SU-DHL-6 (cell line): ENCODE measurements around the gene DES.

ENCODE experiments used
- H2AFZ ChIP-seq: fragments of 200-600 bp; sonication (generic); 2 replicates; pipeline ENCODE4 v1.6.1; 2014; ENCODE audit warnings: low read depth, mild to moderate bottlenecking, moderate library complexity, mixed read lengths, antibody characterized with exemption, low read length; ENCODE audit not compliant: severe bottlenecking
- H3F3A ChIP-seq: fragments of 200-600 bp; shearing (Covaris generic); 2 replicates; pipeline ENCODE4 v1.6.0; 2016; ENCODE audit warnings: antibody characterized with exemption, mild to moderate bottlenecking; ENCODE audit not compliant: insufficient read depth
- H3K27ac ChIP-seq: fragments of 200-600 bp; sonication (generic); 2 replicates; pipeline ENCODE4 v1.5.1; 2016; ENCODE audit warnings: low read depth, mild to moderate bottlenecking, low read length, moderate library complexity, mixed read lengths
- H3K27me3 ChIP-seq: fragments of 200-600 bp; sonication (generic), shearing (Covaris generic); 2 replicates; pipeline ENCODE4 v1.6.0; 2014; ENCODE audit warnings: mild to moderate bottlenecking, low read length
- H3K36me3 ChIP-seq: fragments of 200-600 bp; sonication (generic); 2 replicates; pipeline ENCODE4 v1.6.1; 2014; ENCODE audit warnings: mild to moderate bottlenecking, low read length, mixed read lengths
- H3K4me2 ChIP-seq: fragments of 300-600, 200-600 bp; shearing (Covaris generic), sonication (generic); 2 replicates; pipeline ENCODE4 v1.6.0; 2014; ENCODE audit warnings: low read length, low read depth, mild to moderate bottlenecking; ENCODE audit not compliant: poor library complexity, severe bottlenecking
- H3K4me3 ChIP-seq: fragments of 200-600 bp; sonication (generic); 2 replicates; pipeline ENCODE4 v1.5.1; 2014; ENCODE audit warnings: antibody characterized with exemption, low read length, mild to moderate bottlenecking, mixed read lengths; ENCODE audit not compliant: insufficient read depth, poor library complexity, severe bottlenecking
- H3K79me2 ChIP-seq: fragments of 200-600 bp; sonication (generic); 2 replicates; pipeline ENCODE4 v1.6.1; 2014; ENCODE audit warnings: mild to moderate bottlenecking, low read length, moderate library complexity; ENCODE audit not compliant: insufficient read depth
- H3K9ac ChIP-seq: fragments of 200-600 bp; sonication (generic); 2 replicates; pipeline ENCODE4 v1.7.0; 2014; ENCODE audit warnings: mild to moderate bottlenecking, low read length
- H3K9me2 ChIP-seq: fragments of 200-600 bp; sonication (generic); replicated peaks from 2 replicates; pipeline ENCODE4 v1.6.1; 2014; ENCODE audit warnings: low read length; ENCODE audit not compliant: insufficient read depth
- H3K9me3 ChIP-seq: fragments of 200-600 bp; sonication (generic); 2 replicates; pipeline ENCODE4 v1.6.1; 2014; ENCODE audit warnings: low read length, mixed read lengths; ENCODE audit not compliant: insufficient read depth
- H4K20me1 ChIP-seq: fragments of 200-600 bp; sonication (generic); 2 replicates; pipeline ENCODE4 v1.6.1; 2014; ENCODE audit warnings: low read depth, mild to moderate bottlenecking, antibody characterized with exemption, low read length, moderate library complexity, mixed read lengths
- CTCF ChIP-seq: fragments of 200-600 bp; sonication (generic); IDR thresholded peaks from one replicate; pipeline ENCODE4 v1.5.1; 2017; ENCODE audit warnings: antibody characterized with exemption, mild to moderate bottlenecking, low read length, moderate library complexity; ENCODE audit not compliant: insufficient read depth, poor library complexity, severe bottlenecking
- EZH2phosphoT487 ChIP-seq: fragments of 200-600 bp; sonication (generic), shearing (Covaris generic); conservative IDR thresholded peaks from 2 replicates; pipeline ENCODE4 v1.6.1; 2018; ENCODE audit warnings: mild to moderate bottlenecking, antibody characterized with exemption, low read length, moderate library complexity, mixed read lengths

The DES gene

GRCh38 chr2:219400562-219400961, 17.6 kb upstream of the DES start:
- Histone ChIP-seq H3K27ac (no peak overlapping the region), H3K79me2 (no peaks in the 10 kb centered on the region), H3K9me3 (no peaks in the 10 kb centered on the region), H4K20me1 (no peaks in the 10 kb centered on the region), H3K9ac (no peak overlapping the region), H2AFZ (no peak overlapping the region), H3K27me3 (no peaks in the 10 kb centered on the region), H3K4me3 (no peak overlapping the region), H3K4me2 (no peak overlapping the region), H3K9me2 (no peaks in the 10 kb centered on the region), H3K36me3 (no peaks in the 10 kb centered on the region), H3F3A (no peaks in the 10 kb centered on the region)
- TF ChIP-seq EZH2phosphoT487 (no peak), CTCF (no peak)

GRCh38 chr2:219401606-219402005, 16.6 kb upstream of the DES start:
- H4K20me1 ChIP-seq, result no peaks in the 10 kb centered on the region
- H3K27me3 ChIP-seq, result no peaks in the 10 kb centered on the region
- no peak overlapping the region for H3K9ac ChIP-seq
- no peak overlapping the region for H3K4me2 ChIP-seq
- TF ChIP-seq EZH2phosphoT487 (no peak), CTCF (no peak)
- no peaks in the 10 kb centered on the region for H3F3A ChIP-seq
- H3K36me3 ChIP-seq, result no peaks in the 10 kb centered on the region
- no peaks in the 10 kb centered on the region for H3K79me2 ChIP-seq
- no peaks in the 10 kb centered on the region for H3K9me2 ChIP-seq
- no peaks in the 10 kb centered on the region for H3K9me3 ChIP-seq
- H3K27ac ChIP-seq, result no peak overlapping the region
- no peak overlapping the region for H3K4me3 ChIP-seq
- no peak overlapping the region for H2AFZ ChIP-seq

GRCh38 chr2:219402665-219403515, 15.3 kb upstream of the DES start:
- H3K79me2 ChIP-seq, result no peaks in the 10 kb centered on the region

More at GRCh38 chr2:219402665-219403515, 15.3 kb upstream of the DES start:
- no peak overlapping the region for H3K4me3 ChIP-seq
- no peak overlapping the region for H3K4me2 ChIP-seq
- no peaks in the 10 kb centered on the region for H4K20me1 ChIP-seq
- H2AFZ ChIP-seq, result no peak overlapping the region
- H3K9me2 ChIP-seq, result no peaks in the 10 kb centered on the region
- no peaks in the 10 kb centered on the region for H3F3A ChIP-seq
- H3K9ac ChIP-seq, result no peak overlapping the region
- no peak overlapping the region for H3K27ac ChIP-seq
- TF ChIP-seq CTCF (peak; percentile 89), EZH2phosphoT487 (no peak)
- no peaks in the 10 kb centered on the region for H3K27me3 ChIP-seq
- H3K36me3 ChIP-seq, result no peaks in the 10 kb centered on the region
- no peaks in the 10 kb centered on the region for H3K9me3 ChIP-seq
